H1 (cell line): ENCODE results near the gene RPS6KB2. TPM values are rescaled to one million over a fixed set of nuclear protein-coding genes. Genes with fewer than 3 reads are reported as not detected.

Experiments used
- CTCF ChIA-PET: fragments of 300-600 bp; sonication (Branson Sonifier 250); formaldehyde crosslinking; loops from one replicate; lab custom pipeline; 2021; ENCODE audit not compliant: partially characterized antibody; lab: Charles Lee
- POLR2A ChIA-PET: fragments of 300-600 bp; sonication (Branson Sonifier 250); formaldehyde crosslinking; loops from one replicate; lab custom pipeline; 2021; ENCODE audit warnings: inconsistent platforms; ENCODE audit not compliant: partially characterized antibody; lab: Charles Lee
- DNase-seq, 2 experiments: peaks; one replicate each; pipeline versions ENCODE4 v3.0.0 to v3.0.0-alpha.2; 2010 to 2022; ENCODE audit warnings: low spot score in 2 of 2, low read depth in 1 of 2, mixed read lengths in 1 of 2
- FAIRE-seq: peaks from 2 replicates; lab custom pipeline; 2011; peaks lifted over from hg19 to GRCh38; lab: Jason Lieb, UNC
- H2AFZ ChIP-seq: 2 replicates; pipeline ENCODE4 v1.8.1; 2012; ENCODE audit warnings: low read length, inconsistent platforms
- H2AK5ac ChIP-seq: 2 replicates; pipeline ENCODE4 v1.6.1; 2013; ENCODE audit warnings: low read depth, low read length
- H2BK120ac ChIP-seq: replicated peaks from 2 replicates; pipeline ENCODE3; 2013; ENCODE audit warnings: low read depth, low read length, inconsistent platforms
- H2BK12ac ChIP-seq: 2 replicates; pipeline ENCODE4 v1.6.1; 2013; ENCODE audit warnings: low read depth, low read length
- H2BK15ac ChIP-seq: 2 replicates; pipeline ENCODE4 v1.6.1; 2013; ENCODE audit warnings: low read length
- H2BK20ac ChIP-seq: 2 replicates; pipeline ENCODE4 v1.6.1; 2013; ENCODE audit warnings: low read length
- H2BK5ac ChIP-seq: 2 replicates; pipeline ENCODE4 v1.6.1; 2013; ENCODE audit warnings: low read depth, low read length
- H3K14ac ChIP-seq: 2 replicates; pipeline ENCODE4 v1.6.1; 2013; ENCODE audit warnings: inconsistent platforms; ENCODE audit not compliant: insufficient read length
- H3K18ac ChIP-seq: 2 replicates; pipeline ENCODE4 v1.6.1; 2013; ENCODE audit warnings: low read length; ENCODE audit errors: extremely low read depth
- H3K23ac ChIP-seq: 2 replicates; pipeline ENCODE4 v1.6.1; 2013; ENCODE audit warnings: inconsistent platforms; ENCODE audit not compliant: insufficient read length
- H3K23me2 ChIP-seq: 2 replicates; pipeline ENCODE4 v1.6.1; 2013; ENCODE audit warnings: low read depth, low read length
- H3K27ac ChIP-seq: 2 replicates; pipeline ENCODE4 v1.6.1; 2011; ENCODE audit warnings: low read depth, low read length, inconsistent platforms
- H3K27me3 ChIP-seq, 4 experiments: replicated peaks in 1 of 4; 1 replicate in 1 of 4; 2 replicates in 3 of 4; pipeline versions ENCODE4 v1.6.1 to v1.8.1; 2011 to 2013; ENCODE audit warnings: low read length in 3 of 4, mild to moderate bottlenecking in 3 of 4, inconsistent platforms in 2 of 4, mixed read lengths in 2 of 4, moderate library complexity in 1 of 4; ENCODE audit not compliant: control insufficient read depth in 3 of 4, insufficient read depth in 3 of 4; ENCODE audit errors: extremely low read depth in 1 of 4
- H3K36me3 ChIP-seq, 4 experiments: 2 replicates each; pipeline versions ENCODE4 v1.6.1 to v1.8.1; 2011 to 2013; ENCODE audit warnings: mild to moderate bottlenecking in 4 of 4, low read length in 3 of 4, moderate library complexity in 2 of 4, control low read depth in 1 of 4, inconsistent platforms in 1 of 4; ENCODE audit not compliant: insufficient read depth in 4 of 4, control insufficient read depth in 2 of 4
- H3K4ac ChIP-seq: replicated peaks from 2 replicates; pipeline ENCODE3; 2013; ENCODE audit warnings: low read length, low read depth, mixed read lengths, inconsistent platforms; ENCODE audit not compliant: insufficient read length
- H3K4me1 ChIP-seq, 4 experiments: replicated peaks in 1 of 4; 1 replicate in 1 of 4; 2 replicates in 3 of 4; pipeline versions ENCODE4 v1.6.1 to v1.8.1; 2011 to 2013; ENCODE audit warnings: low read length in 3 of 4, inconsistent platforms in 2 of 4, mixed read lengths in 1 of 4; ENCODE audit not compliant: insufficient read depth in 4 of 4, control insufficient read depth in 3 of 4
- H3K4me2 ChIP-seq, 2 experiments: 2 replicates each; pipeline versions ENCODE4 v1.6.1 to v1.8.1; 2011 to 2013; ENCODE audit warnings: low read depth in 2 of 2, low read length in 2 of 2, control low read depth in 1 of 2, inconsistent platforms in 1 of 2, mild to moderate bottlenecking in 1 of 2; ENCODE audit not compliant: insufficient read depth in 1 of 2
- H3K4me3 ChIP-seq, 4 experiments: fragments of 200-600, 300-600 bp in 1 of 4; sonication (generic), shearing (Covaris generic), sonication (Bioruptor Twin) in 1 of 4; 2 replicates each; pipeline versions ENCODE4 v1.5.1 to v1.8.1; 2011 to 2016; ENCODE audit warnings: low read length in 4 of 4, low read depth in 3 of 4, control low read depth in 2 of 4, inconsistent platforms in 2 of 4, mild to moderate bottlenecking in 2 of 4, mixed read lengths in 1 of 4, moderate library complexity in 1 of 4; ENCODE audit not compliant: insufficient read depth in 2 of 4; ENCODE audit errors: extremely low read depth in 1 of 4
- H3K56ac ChIP-seq: replicated peaks from 2 replicates; pipeline ENCODE3; 2013; ENCODE audit warnings: low read depth, mild to moderate bottlenecking, mixed read lengths, low read length, inconsistent platforms; ENCODE audit not compliant: insufficient read length
- H3K79me1 ChIP-seq: 2 replicates; pipeline ENCODE4 v1.6.1; 2013; ENCODE audit warnings: low read depth, low read length, control low read depth
- H3K79me2 ChIP-seq, 2 experiments: 2 replicates each; pipeline versions ENCODE4 v1.6.1 to v1.8.1; 2012 to 2013; ENCODE audit warnings: low read length in 2 of 2, mild to moderate bottlenecking in 2 of 2, inconsistent platforms in 1 of 2; ENCODE audit not compliant: insufficient read depth in 2 of 2, control insufficient read depth in 1 of 2
- H3K9ac ChIP-seq, 4 experiments: replicated peaks in 1 of 4; 1 replicate in 1 of 4; 2 replicates in 3 of 4; pipeline versions ENCODE4 v1.6.1 to v1.8.1; 2011 to 2013; ENCODE audit warnings: low read depth in 3 of 4, low read length in 3 of 4, control low read depth in 2 of 4, mild to moderate bottlenecking in 2 of 4, moderate library complexity in 2 of 4, inconsistent platforms in 1 of 4; ENCODE audit errors: extremely low read depth in 1 of 4
- H3K9me3 ChIP-seq, 2 experiments: 2 replicates each; pipeline versions ENCODE4 v1.6.1 to v1.8.1; 2012 to 2013; ENCODE audit warnings: mild to moderate bottlenecking in 2 of 2, moderate library complexity in 2 of 2, control low read depth in 1 of 2, inconsistent platforms in 1 of 2, low read depth in 1 of 2, low read length in 1 of 2, mixed read lengths in 1 of 2; ENCODE audit not compliant: insufficient read depth in 2 of 2
- H4K20me1 ChIP-seq, 2 experiments: replicated peaks in 1 of 2; 2 replicates each; pipeline versions ENCODE3 to v1.8.1; 2011 to 2013; ENCODE audit warnings: inconsistent platforms in 2 of 2, low read length in 2 of 2, mild to moderate bottlenecking in 1 of 2; ENCODE audit not compliant: insufficient read depth in 2 of 2, control insufficient read depth in 1 of 2
- H4K5ac ChIP-seq: 2 replicates; pipeline ENCODE4 v1.6.1; 2013; ENCODE audit warnings: low read length, low read depth, mixed read lengths, inconsistent platforms; ENCODE audit not compliant: insufficient read length
- H4K8ac ChIP-seq: 2 replicates; pipeline ENCODE4 v1.8.0; 2013; ENCODE audit warnings: mild to moderate bottlenecking, moderate library complexity, low read length, inconsistent platforms; ENCODE audit not compliant: insufficient read depth; ENCODE audit errors: extremely low read depth
- H4K91ac ChIP-seq: replicated peaks from 2 replicates; pipeline ENCODE3; 2013; ENCODE audit warnings: low read length, mixed read lengths, inconsistent platforms; ENCODE audit not compliant: insufficient read length
- ASH2L ChIP-seq: fragments of 200-600, 300-600 bp; sonication (generic); IDR thresholded peaks from one replicate; pipeline ENCODE4 v1.7.1; 2017; ENCODE audit warnings: low read length
- CHD2 ChIP-seq: IDR thresholded peaks from 2 replicates; pipeline ENCODE4 v1.6.1; 2012; ENCODE audit warnings: low read length, improper control_type of control experiment
- FOSL1 ChIP-seq: IDR thresholded peaks from 2 replicates; pipeline ENCODE4 v1.6.1; 2011; ENCODE audit warnings: mild to moderate bottlenecking, low read depth, low read length, moderate library complexity; ENCODE audit not compliant: insufficient read depth
- HDAC6 ChIP-seq: IDR thresholded peaks from one replicate; pipeline ENCODE4 v1.7.1; 2012; ENCODE audit warnings: low read depth, mild to moderate bottlenecking, inconsistent platforms, low read length, moderate library complexity
- KDM1A ChIP-seq: fragments of 200-600, 300-600 bp; sonication (generic); IDR thresholded peaks from 2 replicates; pipeline ENCODE4 v1.7.1; 2016; ENCODE audit warnings: mild to moderate bottlenecking, low read length, borderline replicate concordance
- PHF8 ChIP-seq: fragments of 200-600 bp; sonication (generic); conservative IDR thresholded peaks from 2 replicates; pipeline ENCODE4 v1.7.1; 2012; ENCODE audit warnings: low read depth, mild to moderate bottlenecking, inconsistent platforms, low read length, moderate library complexity
- SP4 ChIP-seq: IDR thresholded peaks from 2 replicates; pipeline ENCODE4 v1.6.1; 2012; ENCODE audit warnings: low read length, inconsistent platforms
- TCF12 ChIP-seq: IDR thresholded peaks from 2 replicates; pipeline ENCODE4 v1.6.1; 2011; ENCODE audit warnings: low read depth, mild to moderate bottlenecking, low read length
- TEAD4 ChIP-seq: IDR thresholded peaks from 2 replicates; pipeline ENCODE4 v1.6.1; 2012; ENCODE audit warnings: low read depth, low read length, inconsistent platforms, mixed read lengths
- USF2 ChIP-seq: IDR thresholded peaks from 2 replicates; pipeline ENCODE4 v1.6.1; 2011; ENCODE audit warnings: low read length, improper control_type of control experiment
- YY1 ChIP-seq: IDR thresholded peaks from 2 replicates; pipeline ENCODE4 v1.6.1; 2011; ENCODE audit warnings: low read depth, mild to moderate bottlenecking, low read length
- ZNF274 ChIP-seq: IDR thresholded peaks from 2 replicates; pipeline ENCODE4 v1.7.0; 2012; ENCODE audit warnings: low read length, borderline replicate concordance; ENCODE audit errors: extremely low read depth
- WGBS, 2 experiments: shearing (Covaris generic) in 1 of 2; methylation state at CpG; one replicate each; pipeline versions ENCODE4 v1.1.6 to v1.1.7; 2013 to 2015; ENCODE audit warnings: low lambda C conversion rate in 2 of 2, mixed read lengths in 2 of 2, inconsistent platforms in 1 of 2, low coverage in 1 of 2, missing lambda C conversion rate in 1 of 2; ENCODE audit not compliant: insufficient replicate concordance in 2 of 2, insufficient coverage in 1 of 2, insufficient read length in 1 of 2; ENCODE audit errors: extremely low coverage in 1 of 2, missing lambda C conversion rate in 1 of 2; 5-methylcytosine and 5-hydroxymethylcytosine counted together
- polyA plus RNA-seq, 7 experiments: library from polyadenylated mRNA; depleted of rRNA in 3 of 7; stranded (reverse) in 5 of 7; unstranded in 2 of 7; fragments of >200 nt in 5 of 7; fragments of 200-250 nt in 2 of 7; gene quantifications; 1 replicate in 5 of 7; 2 replicates in 1 of 7; 4 replicates in 1 of 7; pipeline versions ENCODE4 v1.2.1 to v1.2.3, GENCODE V29; 2011 to 2013; ENCODE audit warnings: missing spikeins in 2 of 7, mixed read lengths in 2 of 7
- total RNA-seq: library from RNA; stranded (reverse); fragmentation: NEBNext Ultra II Directional; extraction: Animal tissue kit (Norgen Biotek cat#: 25700); gene quantifications from 2 replicates; pipeline ENCODE4 v1.2.1, GENCODE V29; 2021
- TF ChIP-seq, protein P1 (sequence below): IDR thresholded peaks from 2 replicates; pipeline ENCODE4 v1.6.1; 2012; ENCODE audit warnings: inconsistent platforms

Gene RPS6KB2
- total and polyA plus RNA-seq, 2 of the 8 experiments (the other 6 are each of a cell fraction or from before 2014, with no cell fraction given), result 41.0 to 47.1 TPM

- POLR2A ChIA-PET, result interaction anchor here (1.0 kb wide), 1 partner anchor 24 kb away, joined by 3 read pairs; no protein-coding TSS in a partner anchor
- H2AFZ ChIP-seq, result no peak overlapping the region
- 86% methylated on average over 3 of the region's 3 CpGs; no CpG with 5 or more reads in 1 of the 2 experiments for WGBS, 2 experiments
- peaks cover 0 to 2% of the 10 kb centered on the region in 2 experiments for H4K20me1 ChIP-seq
- no peak overlapping the region for H2BK12ac ChIP-seq
- no peak overlapping the region for H4K5ac ChIP-seq
- H3K4ac ChIP-seq, result no peak overlapping the region
- no peak overlapping the region for H3K27ac ChIP-seq
- H2BK20ac ChIP-seq, result no peak overlapping the region
- no peak overlapping the region for H3K23ac ChIP-seq
- H3K4me2 ChIP-seq, result no peak overlapping the region
- no peak overlapping the region for H3K18ac ChIP-seq
- no peaks in the 10 kb centered on the region for H3K79me2 ChIP-seq
- CTCF ChIA-PET, result interaction anchor here (1.4 to 34.8 kb wide), 6 partner anchors 12 to 123 kb away, joined by 4 to 1305 read pairs (median 22); partner anchors contain the start of genes CLCF1, POLD4 and SSH3
- H2BK5ac ChIP-seq, result no peak overlapping the region
- H2BK15ac ChIP-seq, result 0 out of 2 replicates have a peak overlapping the region, but pooled peaks have one; percentile 16
- no peak overlapping the region for H3K56ac ChIP-seq
- peaks cover 0 to 11% (median 6%) of the 10 kb centered on the region in 4 experiments; a peak in 4 of 7 replicates for H3K27me3 ChIP-seq
- FAIRE-seq, result no peak
- H3K14ac ChIP-seq, result no peak overlapping the region
- H3K9me3 ChIP-seq, result no peaks in the 10 kb centered on the region
- no peak overlapping the region for H4K91ac ChIP-seq
- no peak overlapping the region for H2AK5ac ChIP-seq
- no peaks in the 10 kb centered on the region for H3K36me3 ChIP-seq
- peaks cover 0 to 4% (median 3%) of the 10 kb centered on the region in 4 experiments; a peak in 3 of 7 replicates for H3K4me1 ChIP-seq
- no peak overlapping the region for H3K9ac ChIP-seq
- no peak overlapping the region for H3K4me3 ChIP-seq
- H2BK120ac ChIP-seq, result no peak overlapping the region
- H3K23me2 ChIP-seq, result no peaks in the 10 kb centered on the region
- H3K79me1 ChIP-seq, result no peaks in the 10 kb centered on the region
- H4K8ac ChIP-seq, result no peak overlapping the region
- DNase-seq, result no peak
- TF ChIP-seq PHF8, result no peak
- TF ChIP-seq USF2, result no peak
- TF ChIP-seq TEAD4, result no peak
- TF ChIP-seq KDM1A, result no peak
- TF ChIP-seq, protein P1, sequence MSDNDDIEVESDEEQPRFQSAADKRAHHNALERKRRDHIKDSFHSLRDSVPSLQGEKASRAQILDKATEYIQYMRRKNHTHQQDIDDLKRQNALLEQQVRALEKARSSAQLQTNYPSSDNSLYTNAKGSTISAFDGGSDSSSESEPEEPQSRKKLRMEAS, result no peak
- TF ChIP-seq ASH2L, result no peak
- TF ChIP-seq FOSL1, result no peak
- no peak for TF ChIP-seq HDAC6
- no peak for TF ChIP-seq SP4
- no peak for TF ChIP-seq YY1
- no peak for TF ChIP-seq TCF12
- TF ChIP-seq CHD2, result no peak
- TF ChIP-seq ZNF274, result no peak
Measured at GRCh38 chr11:67384851-67385366, 43.4 kb upstream of the RPS6KB2 start.
